Activated T-helper 17 cell treated with anti-CD3 and anti-CD28 coated beads, Interleukin-2, amount 50 U/mL, for 72 hours (primary cell): Measurements from ENCODE around the gene COIL. TPM values are rescaled to one million over a fixed set of nuclear protein-coding genes. Genes with fewer than 3 reads are reported as not detected.

ENCODE experiments used
- ATAC-seq: fragments of 150-1000 bp; cut with Tn5 transposase; replicated peaks from 2 replicates; pipeline ENCODE4 v1.10.0; 2021; ENCODE audit warnings: mild to moderate bottlenecking, moderate library complexity
- H3K27ac Mint-ChIP-seq: one replicate; pipeline ENCODE4 v1.8.0; 2022; ENCODE audit warnings: mixed read lengths
- H3K27me3 Mint-ChIP-seq: one replicate; pipeline ENCODE4 v1.8.0; 2022; ENCODE audit warnings: mixed read lengths
- H3K36me3 Mint-ChIP-seq: one replicate; pipeline ENCODE4 v1.8.0; 2022; ENCODE audit warnings: low read depth, mild to moderate bottlenecking, mixed read lengths
- H3K4me1 Mint-ChIP-seq: one replicate; pipeline ENCODE4 v1.8.0; 2022; ENCODE audit warnings: mixed read lengths
- H3K4me3 Mint-ChIP-seq: one replicate; pipeline ENCODE4 v1.8.0; 2022; ENCODE audit warnings: mild to moderate bottlenecking, mixed read lengths
- H3K9me3 Mint-ChIP-seq: one replicate; pipeline ENCODE4 v1.8.0; 2022; ENCODE audit warnings: mixed read lengths
- total RNA-seq, 2 donors: library from RNA; stranded (reverse); gene quantifications; one replicate each; pipeline ENCODE4 v1.2.3, GENCODE V29; 2022

The COIL gene
- total RNA-seq, 2 donors from 2014 or later = 23.1 to 24.4 TPM

- H3K4me1 Mint-ChIP-seq = peaks cover 10% of the 10 kb centered on the region
- no peaks in the 10 kb centered on the region for H3K27me3 Mint-ChIP-seq
- H3K36me3 Mint-ChIP-seq = peaks cover 52% of the 10 kb centered on the region
- no peak overlapping the region for H3K4me3 Mint-ChIP-seq
- ATAC-seq = peak; percentile 44
- H3K9me3 Mint-ChIP-seq = no peaks in the 10 kb centered on the region
- H3K27ac Mint-ChIP-seq = peak overlapping the region; percentile 70
Observed at GRCh38 chr17:56933868-56934267, 27.0 kb downstream of the COIL start.

- H3K27ac Mint-ChIP-seq = peak overlapping the region; percentile 70
- no peaks in the 10 kb centered on the region for H3K9me3 Mint-ChIP-seq
- peaks cover 8% of the 10 kb centered on the region for H3K4me1 Mint-ChIP-seq
- H3K36me3 Mint-ChIP-seq = peaks cover 46% of the 10 kb centered on the region
- H3K4me3 Mint-ChIP-seq = no peak overlapping the region
- H3K27me3 Mint-ChIP-seq = no peaks in the 10 kb centered on the region
- no peak for ATAC-seq
Observed at GRCh38 chr17:56933151-56933745, 27.6 kb downstream of the COIL start.

GRCh38 chr17:56930739-56931337, 30.0 kb downstream of the COIL start:
- no peaks in the 10 kb centered on the region for H3K9me3 Mint-ChIP-seq
- H3K27ac Mint-ChIP-seq = no peak overlapping the region
- H3K4me3 Mint-ChIP-seq = no peak overlapping the region
- no peak for ATAC-seq
- no peaks in the 10 kb centered on the region for H3K27me3 Mint-ChIP-seq
- no peaks in the 10 kb centered on the region for H3K4me1 Mint-ChIP-seq
- peaks cover 22% of the 10 kb centered on the region for H3K36me3 Mint-ChIP-seq

- Mint-ChIP-seq H3K4me3 (no peak overlapping the region), H3K27ac (no peak overlapping the region), H3K9me3 (no peaks in the 10 kb centered on the region), H3K36me3 (peaks cover 13% of the 10 kb centered on the region), H3K4me1 (no peaks in the 10 kb centered on the region), H3K27me3 (no peaks in the 10 kb centered on the region)
- no peak for ATAC-seq
Observed at GRCh38 chr17:56929362-56929969, 31.4 kb downstream of the COIL start.

- Mint-ChIP-seq H3K4me3 (no peak overlapping the region), H3K27ac (no peak overlapping the region), H3K27me3 (no peaks in the 10 kb centered on the region), H3K36me3 (peaks cover 4% of the 10 kb centered on the region), H3K9me3 (no peaks in the 10 kb centered on the region), H3K4me1 (no peaks in the 10 kb centered on the region)
- ATAC-seq = no peak
Observed at GRCh38 chr17:56928586-56928985, 32.3 kb downstream of the COIL start.

GRCh38 chr17:56926704-56927103, 34.1 kb downstream of the COIL start:
- Mint-ChIP-seq H3K36me3 (no peaks in the 10 kb centered on the region), H3K9me3 (no peaks in the 10 kb centered on the region), H3K4me3 (no peak overlapping the region), H3K4me1 (no peaks in the 10 kb centered on the region), H3K27ac (no peak overlapping the region), H3K27me3 (no peaks in the 10 kb centered on the region)
- ATAC-seq = no peak

- ATAC-seq = no peak
Observed at GRCh38 chr17:56926270-56926669, 34.6 kb downstream of the COIL start.

GRCh38 chr17:56925088-56925487, 35.8 kb downstream of the COIL start:
- no peaks in the 10 kb centered on the region for H3K4me1 Mint-ChIP-seq
- no peaks in the 10 kb centered on the region for H3K36me3 Mint-ChIP-seq
- H3K9me3 Mint-ChIP-seq = no peaks in the 10 kb centered on the region
- H3K27me3 Mint-ChIP-seq = no peaks in the 10 kb centered on the region
- no peak overlapping the region for H3K4me3 Mint-ChIP-seq
- H3K27ac Mint-ChIP-seq = no peak overlapping the region
- ATAC-seq = no peak

More at GRCh38 chr17:56926270-56926669, 34.6 kb downstream of the COIL start:
- Mint-ChIP-seq H3K9me3 (no peaks in the 10 kb centered on the region), H3K27ac (no peak overlapping the region), H3K4me1 (no peaks in the 10 kb centered on the region), H3K27me3 (no peaks in the 10 kb centered on the region), H3K4me3 (no peak overlapping the region), H3K36me3 (no peaks in the 10 kb centered on the region)

GRCh38 chr17:56919717-56920116, 41.1 kb downstream of the COIL start:
- ATAC-seq = no peak
- peak overlapping the region; percentile 100 for H3K27ac Mint-ChIP-seq
- no peaks in the 10 kb centered on the region for H3K27me3 Mint-ChIP-seq
- peaks cover 7% of the 10 kb centered on the region for H3K9me3 Mint-ChIP-seq
- H3K4me3 Mint-ChIP-seq = peak overlapping the region; percentile 52
- peaks cover 36% of the 10 kb centered on the region for H3K4me1 Mint-ChIP-seq
- peaks cover 23% of the 10 kb centered on the region for H3K36me3 Mint-ChIP-seq

GRCh38 chr17:56918916-56919315, 41.9 kb downstream of the COIL start:
- peak overlapping the region; percentile 52 for H3K4me3 Mint-ChIP-seq
- peak overlapping the region; percentile 100 for H3K27ac Mint-ChIP-seq
- peaks cover 7% of the 10 kb centered on the region for H3K9me3 Mint-ChIP-seq
- H3K27me3 Mint-ChIP-seq = no peaks in the 10 kb centered on the region
- peaks cover 39% of the 10 kb centered on the region for H3K4me1 Mint-ChIP-seq
- H3K36me3 Mint-ChIP-seq = peaks cover 29% of the 10 kb centered on the region
- peak; percentile 34 for ATAC-seq

GRCh38 chr17:56917559-56918296, 43.1 kb downstream of the COIL start:
- peaks cover 7% of the 10 kb centered on the region for H3K9me3 Mint-ChIP-seq
- peak overlapping the region; percentile 91 for H3K4me3 Mint-ChIP-seq
- ATAC-seq = no peak
- H3K4me1 Mint-ChIP-seq = peaks cover 39% of the 10 kb centered on the region
- no peaks in the 10 kb centered on the region for H3K27me3 Mint-ChIP-seq
- H3K27ac Mint-ChIP-seq = peak overlapping the region; percentile 100
- peaks cover 41% of the 10 kb centered on the region for H3K36me3 Mint-ChIP-seq

GRCh38 chr17:56914581-56915273, 46.1 kb downstream of the COIL start:
- H3K9me3 Mint-ChIP-seq = peaks cover 6% of the 10 kb centered on the region
- peak overlapping the region; percentile 91 for H3K4me3 Mint-ChIP-seq
- H3K27ac Mint-ChIP-seq = peak overlapping the region; percentile 100
- no peaks in the 10 kb centered on the region for H3K27me3 Mint-ChIP-seq
- H3K4me1 Mint-ChIP-seq = peaks cover 47% of the 10 kb centered on the region
- ATAC-seq = no peak
- H3K36me3 Mint-ChIP-seq = peaks cover 71% of the 10 kb centered on the region

- ATAC-seq = peak; percentile 66
- H3K27ac Mint-ChIP-seq = peak within 1 kb of the TSS; percentile 100
- H3K4me1 Mint-ChIP-seq = peaks cover 46% of the 10 kb centered on the region
- H3K9me3 Mint-ChIP-seq = peaks cover 3% of the 10 kb centered on the region
- H3K36me3 Mint-ChIP-seq = peaks cover 76% of the 10 kb centered on the region
- H3K27me3 Mint-ChIP-seq = no peaks in the 10 kb centered on the region
- peak within 1 kb of the TSS; percentile 91 for H3K4me3 Mint-ChIP-seq
Observed at GRCh38 chr17:56913867-56914580, 46.8 kb downstream of the COIL start, which contains the start of gene TRIM25. TSS of gene TRIM25 (minus strand) at chr17:56914049. CDS start at chr17:56913988, 61 bp downstream.
